Brain microvascular endothelial cell (primary cell): ENCODE measurements around the gene PSMB11.

Experiments used
- DNase-seq: peaks from one replicate; pipeline ENCODE4 v3.0.0-alpha.2; 2020
- H3K27ac ChIP-seq: fragments of 250-450 bp; sonication (Bioruptor Pico); 2 replicates; pipeline ENCODE4 v1.5.1; 2020; ENCODE audit warnings: mild to moderate bottlenecking, moderate library complexity
- H3K27me3 ChIP-seq: fragments of 250-450 bp; sonication (Bioruptor Pico); replicated peaks from 2 replicates; pipeline ENCODE4 v1.5.1; 2020; ENCODE audit warnings: mild to moderate bottlenecking
- H3K36me3 ChIP-seq: fragments of 250-450 bp; sonication (Bioruptor Pico); replicated peaks from 2 replicates; pipeline ENCODE4 v1.5.1; 2020; ENCODE audit warnings: mild to moderate bottlenecking
- H3K4me3 ChIP-seq: 2 replicates; pipeline ENCODE4 v1.5.1; 2011; ENCODE audit warnings: low read depth, mild to moderate bottlenecking, control low read depth, low read length, moderate library complexity
- CTCF ChIP-seq: IDR thresholded peaks from 2 replicates; pipeline ENCODE4 v1.5.1; 2011; ENCODE audit warnings: low read depth, mild to moderate bottlenecking, moderate library complexity, low read length, control low read depth, inconsistent platforms; ENCODE audit errors: missing control alignments
- in situ Hi-C: cut with HindIII; loops from 2 replicates; pipeline ENCODE4 v1.10.0; 2017; ENCODE audit warnings: low sequenced_read_pairs, low pct_ligation_motif_present

Gene PSMB11

GRCh38 chr14:23034498-23035302 lies 7.3 kb upstream of the PSMB11 start, which contains the start of gene PSMB5:
Gene PSMB5 (minus strand): TSS chr14:23034900. CDS start chr14:23034881, 19 bp downstream.
- in situ Hi-C loops = no loop called here
- H3K27ac ChIP-seq = peak within 1 kb of the TSS; percentile 99
- peak; percentile 13 for TF ChIP-seq CTCF

GRCh38 chr14:23035303-23036144 lies 6.5 kb upstream of the PSMB11 start:
- DNase-seq = no peak
- Histone ChIP-seq H3K27me3 (no peaks in the 10 kb centered on the region), H3K4me3 (peak overlapping the region; percentile 93), H3K36me3 (peaks cover 23% of the 10 kb centered on the region), H3K27ac (peak overlapping the region; percentile 99)
- in situ Hi-C loops = no loop called here
- TF ChIP-seq CTCF = no peak

More at GRCh38 chr14:23034498-23035302, 7.3 kb upstream of the PSMB11 start, which contains the start of gene PSMB5:
- peak; percentile 95 for DNase-seq
- Histone ChIP-seq H3K4me3 (peak within 1 kb of the TSS; percentile 93), H3K36me3 (peaks cover 30% of the 10 kb centered on the region), H3K27me3 (no peaks in the 10 kb centered on the region)

GRCh38 chr14:23040100-23040499 lies 1.9 kb upstream of the PSMB11 start:
- Histone ChIP-seq H3K36me3 (no peaks in the 10 kb centered on the region), H3K27me3 (no peaks in the 10 kb centered on the region), H3K27ac (no peak overlapping the region), H3K4me3 (no peak overlapping the region)
- in situ Hi-C loops = loop anchor here (10.0 kb wide), 1 partner anchor 55 kb away; the partner anchor contains the start of gene AJUBA
- TF ChIP-seq CTCF = no peak
- no peak for DNase-seq

GRCh38 chr14:23041729-23042128 lies 283 bp upstream of the PSMB11 start:
- Histone ChIP-seq H3K27ac (no peak overlapping the region), H3K4me3 (no peak overlapping the region), H3K27me3 (no peaks in the 10 kb centered on the region), H3K36me3 (no peaks in the 10 kb centered on the region)
- in situ Hi-C loops = loop anchor here (10.0 kb wide), 1 partner anchor 57 kb away; the partner anchor contains the start of gene AJUBA
- TF ChIP-seq CTCF = no peak
- no peak for DNase-seq

- no peak for TF ChIP-seq CTCF
- Histone ChIP-seq H3K36me3 (no peaks in the 10 kb centered on the region), H3K4me3 (no peak overlapping the region), H3K27ac (no peak overlapping the region), H3K27me3 (no peaks in the 10 kb centered on the region)
- no peak for DNase-seq
- in situ Hi-C loops = loop anchor here (10.0 kb wide), 1 partner anchor 58 kb away; the partner anchor contains the start of gene AJUBA
Measured at GRCh38 chr14:23043145-23043544, 1.1 kb downstream of the PSMB11 start.
